NCI-H2196 treated with DMSO at 0.1 percent for 48 hours (cell line): ENCODE results near the gene TRIP10.

Source experiments
- DNase-seq: peaks from one replicate; lab custom pipeline; 2025; ENCODE audit not compliant: unreplicated experiment; lab: John Stamatoyannopoulos, UW

The TRIP10 gene

GRCh38 chr19:6711078-6711361 lies 28.5 kb upstream of the TRIP10 start:
- no peak for DNase-seq

- no peak for DNase-seq
These were observed 27.9 kb upstream of the TRIP10 start for GRCh38 chr19:6711605-6712004.

- DNase-seq: no peak
These were observed 27.2 kb upstream of the TRIP10 start for GRCh38 chr19:6712231-6712630.

- DNase-seq: no peak
These were observed 26.5 kb upstream of the TRIP10 start for GRCh38 chr19:6712692-6713670.

GRCh38 chr19:6713773-6714692 lies 25.4 kb upstream of the TRIP10 start:
- DNase-seq: no peak

- no peak for DNase-seq
These were observed 24.5 kb upstream of the TRIP10 start for GRCh38 chr19:6714749-6715555.

- DNase-seq: no peak
These were observed 22.9 kb upstream of the TRIP10 start for GRCh38 chr19:6716610-6716970.

- DNase-seq: no peak
These were observed 22.4 kb upstream of the TRIP10 start for GRCh38 chr19:6717036-6717435.

GRCh38 chr19:6717441-6717971 lies 22.0 kb upstream of the TRIP10 start:
- no peak for DNase-seq

- DNase-seq: no peak
These were observed 21.3 kb upstream of the TRIP10 start for GRCh38 chr19:6718111-6718740.

- DNase-seq: no peak
These were observed 20.5 kb upstream of the TRIP10 start for GRCh38 chr19:6718741-6719539.

- DNase-seq: no peak
These were observed 20.0 kb upstream of the TRIP10 start for GRCh38 chr19:6719540-6719861.

- DNase-seq: no peak
These were observed 19.5 kb upstream of the TRIP10 start for GRCh38 chr19:6719992-6720368.

GRCh38 chr19:6720369-6721137 lies 18.9 kb upstream of the TRIP10 start, which contains the start of gene C3:
TSS of gene C3 (minus strand) at chr19:6720650. CDS start at chr19:6720589, 61 bp downstream.
- no peak for DNase-seq

- no peak for DNase-seq
These were observed 18.4 kb upstream of the TRIP10 start for GRCh38 chr19:6721138-6721474.

- no peak for DNase-seq
These were observed 17.7 kb upstream of the TRIP10 start for GRCh38 chr19:6721773-6722172.

GRCh38 chr19:6723108-6723618 lies 16.3 kb upstream of the TRIP10 start:
- no peak for DNase-seq

- no peak for DNase-seq
These were observed 15.7 kb upstream of the TRIP10 start for GRCh38 chr19:6723738-6724137.
